K562 (cell line): ENCODE data around the gene TRIM62. TPM values are rescaled to one million over a fixed set of nuclear protein-coding genes. Genes with fewer than 3 reads are reported as not detected.

Experiments used
- ATAC-seq: fragments of 200-7000 bp; cut with Tn5 transposase; 3 replicates; pipeline ENCODE4 v1.9.1; 2020; ENCODE audit warnings: moderate library complexity
- BruUV-seq: library from RNA; stranded (reverse); fragments of 400-500 nt; replicated peaks from 2 replicates; lab custom pipeline; 2021; lab: Mats Ljungman, UMichigan
- CTCF ChIA-PET: fragments of 300-600 bp; formaldehyde crosslinking; extraction: SDS; loops from one replicate; lab custom pipeline; 2021; ENCODE audit warnings: low intra/inter-chr PET ratio; lab: Yijun Ruan, JAX
- POLR2A ChIA-PET: fragments of 300-600, 350-650 bp; sonication (Branson Sonifier 250); formaldehyde crosslinking; extraction: SDS; loops from one replicate; lab custom pipeline; 2021; ENCODE audit warnings: antibody characterized with exemption, inconsistent platforms; lab: Yijun Ruan, JAX
- DNase-seq, 4 experiments: peaks; one replicate each; pipeline versions ENCODE4 v3.0.0 to v3.0.0-alpha.2; 2011 to 2018; ENCODE audit warnings: low spot score in 3 of 4, mixed read lengths in 3 of 4; ENCODE audit errors: extremely low read depth in 1 of 4
- FAIRE-seq: peaks from 2 replicates; lab custom pipeline; 2011; peaks lifted over from hg19 to GRCh38; lab: Jason Lieb, UNC
- H2AFZ ChIP-seq: 2 replicates; pipeline ENCODE4 v1.6.0; 2011; ENCODE audit warnings: low read depth, low read length, control low read depth, inconsistent platforms
- H3K27ac ChIP-seq: fragments of 200-600 bp; 3 replicates; pipeline ENCODE4 v1.8.0; 2011; ENCODE audit warnings: low read depth, mild to moderate bottlenecking, control low read depth, inconsistent platforms, low read length, moderate library complexity, mixed read lengths; ENCODE audit errors: extremely low read depth
- H3K27me3 ChIP-seq, 2 experiments: fragments of 300-600 bp in 1 of 2; 2 replicates in 1 of 2; 3 replicates in 1 of 2; pipeline versions ENCODE4 v1.6.0 to v1.8.0; 2011; ENCODE audit warnings: inconsistent platforms in 2 of 2, low read length in 2 of 2, mild to moderate bottlenecking in 1 of 2, mixed read lengths in 1 of 2, moderate library complexity in 1 of 2; ENCODE audit not compliant: control insufficient read depth in 2 of 2, insufficient read depth in 2 of 2
- H3K36me3 ChIP-seq: fragments of 300-600 bp; 3 replicates; pipeline ENCODE4 v1.8.0; 2011; ENCODE audit warnings: mild to moderate bottlenecking, low read length, inconsistent platforms; ENCODE audit not compliant: control insufficient read depth, insufficient read depth
- H3K4me1 ChIP-seq, 2 experiments: fragments of 200-600 bp in 1 of 2; replicated peaks in 1 of 2; 2 replicates in 1 of 2; 3 replicates in 1 of 2; pipeline versions ENCODE4 v1.5.1 to v1.8.0; 2011; ENCODE audit warnings: inconsistent platforms in 2 of 2, low read length in 2 of 2, mild to moderate bottlenecking in 1 of 2, mixed read lengths in 1 of 2, moderate library complexity in 1 of 2; ENCODE audit not compliant: control insufficient read depth in 2 of 2, insufficient read depth in 2 of 2
- H3K4me2 ChIP-seq: 2 replicates; pipeline ENCODE4 v1.6.1; 2011; ENCODE audit warnings: low read length, control low read depth, inconsistent platforms, mixed read lengths; ENCODE audit not compliant: insufficient read depth
- H3K4me3 ChIP-seq: fragments of 200-600 bp; sonication (generic), shearing (Covaris generic); 2 replicates; pipeline ENCODE4 v1.5.1; 2016; ENCODE audit warnings: control low read depth, inconsistent platforms
- H3K79me2 ChIP-seq: fragments of 200-600 bp; 3 replicates; pipeline ENCODE4 v1.8.0; 2011; ENCODE audit warnings: low read length, inconsistent platforms; ENCODE audit not compliant: control insufficient read depth, insufficient read depth
- H3K9ac ChIP-seq, 2 experiments: 2 replicates each; pipeline versions ENCODE4 v1.6.0 to v1.6.1; 2011; ENCODE audit warnings: low read depth in 2 of 2, low read length in 2 of 2, control low read depth in 1 of 2, inconsistent platforms in 1 of 2, mild to moderate bottlenecking in 1 of 2, mixed read lengths in 1 of 2; ENCODE audit not compliant: insufficient read depth in 1 of 2
- H3K9me1 ChIP-seq: one replicate; pipeline ENCODE4 v1.6.0; 2011; ENCODE audit warnings: inconsistent platforms, mild to moderate bottlenecking, low read length, moderate library complexity; ENCODE audit not compliant: control insufficient read depth, insufficient read depth
- H3K9me3 ChIP-seq: replicated peaks from 2 replicates; pipeline ENCODE4 v1.5.1; 2011; ENCODE audit warnings: low read depth, low read length, inconsistent platforms; ENCODE audit not compliant: control insufficient read depth, insufficient read depth
- H4K20me1 ChIP-seq: replicated peaks from 2 replicates; pipeline ENCODE4 v1.6.1; 2011; ENCODE audit warnings: low read length, inconsistent platforms, mixed read lengths; ENCODE audit not compliant: control insufficient read depth, insufficient read depth
- CHAMP1 ChIP-seq: fragments of 450-650 bp; IDR thresholded peaks from 2 replicates; pipeline ENCODE4 v1.6.1; 2016; ENCODE audit warnings: mild to moderate bottlenecking
- MTA1 ChIP-seq: fragments of 450-650 bp; IDR thresholded peaks from 2 replicates; pipeline ENCODE4 v1.6.1; 2017; ENCODE audit warnings: borderline replicate concordance
- NR0B1 ChIP-seq: fragments of 450-650 bp; IDR thresholded peaks from one replicate; pipeline ENCODE4 v1.6.1; 2018; ENCODE audit warnings: mild to moderate bottlenecking, moderate library complexity; ENCODE audit not compliant: partially characterized antibody
- WGBS: fragments of 100-300 bp; shearing (Covaris generic); methylation state at CpG from one replicate; pipeline ENCODE4 v1.1.6; 2016; ENCODE audit warnings: low coverage, mixed read lengths; ENCODE audit not compliant: insufficient coverage; ENCODE audit errors: missing lambda C conversion rate; 5-methylcytosine and 5-hydroxymethylcytosine counted together
- in situ Hi-C: fragments of 300-500 bp; cut with MboI; formaldehyde crosslinking; loops from 4 replicates; pipeline ENCODE4 v1.15.0; 2018; ENCODE audit warnings: inconsistent platforms, mixed read lengths
- intact Hi-C: fragments of 100-400 bp; cut with micrococcal nuclease; formaldehyde crosslinking; loops from 2 replicates; pipeline ENCODE4 v1.14.2; 2022
- polyA plus RNA-seq, 8 experiments: library from polyadenylated mRNA; depleted of rRNA in 4 of 8; stranded (reverse) in 5 of 8; unstranded in 3 of 8; fragments of >200 nt; fragmentation: Nextera tagmentation in 2 of 8; fragmentation: Illumina TruSeq in 1 of 8; extraction: Ambion mirVana in 2 of 8; extraction: Trizol in 1 of 8; gene quantifications; 2 replicates each; pipeline versions ENCODE4 v1.2.1 to v1.2.3, GENCODE V29; 2011 to 2014; ENCODE audit warnings: inconsistent platforms in 1 of 8, missing spikeins in 1 of 8
- total RNA-seq, 7 experiments: library from RNA; depleted of rRNA in 6 of 7; stranded (reverse); fragments of >200 nt in 6 of 7; fragmentation: Illumina TruSeq in 2 of 7; extraction: Trizol in 2 of 7; gene quantifications; 2 replicates each; pipeline versions ENCODE4 v1.2.1 to v1.2.3, GENCODE V29; 2011 to 2021; ENCODE audit warnings: low replicate concordance in 1 of 7
- TF ChIP-seq, protein P1 (sequence below): sonication (generic); formaldehyde crosslinking; IDR thresholded peaks from 2 replicates; pipeline ENCODE4 v1.8.0; 2022; ENCODE audit warnings: mild to moderate bottlenecking, missing genetic modification reagents

The TRIM62 gene
- total and polyA plus RNA-seq, 9 of the 15 experiments (the other 6 are each of a cell fraction or from before 2014, with no cell fraction given) = 0.18 to 2.3 (median 0.52) TPM

GRCh38 chr1:33222381-33222780 lies 40.5 kb upstream of the TRIM62 start (continued):
- TF ChIP-seq, protein P1, sequence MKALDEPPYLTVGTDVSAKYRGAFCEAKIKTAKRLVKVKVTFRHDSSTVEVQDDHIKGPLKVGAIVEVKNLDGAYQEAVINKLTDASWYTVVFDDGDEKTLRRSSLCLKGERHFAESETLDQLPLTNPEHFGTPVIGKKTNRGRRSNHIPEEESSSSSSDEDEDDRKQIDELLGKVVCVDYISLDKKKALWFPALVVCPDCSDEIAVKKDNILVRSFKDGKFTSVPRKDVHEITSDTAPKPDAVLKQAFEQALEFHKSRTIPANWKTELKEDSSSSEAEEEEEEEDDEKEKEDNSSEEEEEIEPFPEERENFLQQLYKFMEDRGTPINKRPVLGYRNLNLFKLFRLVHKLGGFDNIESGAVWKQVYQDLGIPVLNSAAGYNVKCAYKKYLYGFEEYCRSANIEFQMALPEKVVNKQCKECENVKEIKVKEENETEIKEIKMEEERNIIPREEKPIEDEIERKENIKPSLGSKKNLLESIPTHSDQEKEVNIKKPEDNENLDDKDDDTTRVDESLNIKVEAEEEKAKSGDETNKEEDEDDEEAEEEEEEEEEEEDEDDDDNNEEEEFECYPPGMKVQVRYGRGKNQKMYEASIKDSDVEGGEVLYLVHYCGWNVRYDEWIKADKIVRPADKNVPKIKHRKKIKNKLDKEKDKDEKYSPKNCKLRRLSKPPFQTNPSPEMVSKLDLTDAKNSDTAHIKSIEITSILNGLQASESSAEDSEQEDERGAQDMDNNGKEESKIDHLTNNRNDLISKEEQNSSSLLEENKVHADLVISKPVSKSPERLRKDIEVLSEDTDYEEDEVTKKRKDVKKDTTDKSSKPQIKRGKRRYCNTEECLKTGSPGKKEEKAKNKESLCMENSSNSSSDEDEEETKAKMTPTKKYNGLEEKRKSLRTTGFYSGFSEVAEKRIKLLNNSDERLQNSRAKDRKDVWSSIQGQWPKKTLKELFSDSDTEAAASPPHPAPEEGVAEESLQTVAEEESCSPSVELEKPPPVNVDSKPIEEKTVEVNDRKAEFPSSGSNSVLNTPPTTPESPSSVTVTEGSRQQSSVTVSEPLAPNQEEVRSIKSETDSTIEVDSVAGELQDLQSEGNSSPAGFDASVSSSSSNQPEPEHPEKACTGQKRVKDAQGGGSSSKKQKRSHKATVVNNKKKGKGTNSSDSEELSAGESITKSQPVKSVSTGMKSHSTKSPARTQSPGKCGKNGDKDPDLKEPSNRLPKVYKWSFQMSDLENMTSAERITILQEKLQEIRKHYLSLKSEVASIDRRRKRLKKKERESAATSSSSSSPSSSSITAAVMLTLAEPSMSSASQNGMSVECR = no peak
- TF ChIP-seq MTA1 (no peak), CHAMP1 (no peak)

DNA sequence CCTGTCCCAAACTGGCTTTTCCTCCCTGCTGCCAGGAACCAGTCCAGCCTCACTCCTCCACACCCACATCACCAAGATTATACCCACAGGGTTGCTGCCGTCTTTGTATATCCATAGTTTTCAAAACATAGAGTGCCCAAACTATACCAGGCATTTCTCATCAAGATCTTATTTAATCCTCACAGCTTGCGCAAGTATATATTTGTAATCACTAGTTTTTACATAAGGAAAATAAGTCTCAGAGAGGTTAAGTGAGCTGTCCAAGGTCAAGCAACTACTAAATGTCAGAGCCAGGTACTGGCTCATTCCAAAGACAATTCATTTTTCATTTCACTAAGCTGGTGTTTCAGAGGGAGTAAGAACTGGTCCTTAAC lies 39.5 kb upstream of the TRIM62 start:
- intact Hi-C loops = no loop called here
- no peaks in the 10 kb centered on the region; the same call in 1 of the 2 replicates for H4K20me1 ChIP-seq
- H3K79me2 ChIP-seq = no peaks in the 10 kb centered on the region
- POLR2A ChIA-PET = no interaction called here
- no peak overlapping the region for H3K9ac ChIP-seq
- FAIRE-seq (no peak), ATAC-seq (no peak), DNase-seq (no peak)
- H3K27ac ChIP-seq = no peak overlapping the region
- no peaks in the 10 kb centered on the region for H3K9me3 ChIP-seq
- no TSS peak for BruUV-seq
- no peak overlapping the region for H3K4me2 ChIP-seq
- TF ChIP-seq NR0B1 = no peak
- H3K9me1 ChIP-seq = no peaks in the 10 kb centered on the region
- CTCF ChIA-PET = no interaction called here
- no peaks in the 10 kb centered on the region for H3K36me3 ChIP-seq
- no peak overlapping the region for H3K4me3 ChIP-seq
- 23% methylated on average over 2 of the region's 2 CpGs for WGBS
- no peaks in the 10 kb centered on the region for H3K4me1 ChIP-seq
- no peak overlapping the region for H2AFZ ChIP-seq
- in situ Hi-C loops = no loop called here
- peaks cover 0 to 7% of the 10 kb centered on the region in 2 experiments; a peak in 1 of 5 replicates for H3K27me3 ChIP-seq
